IMR-90 (cell line): ENCODE results near the gene MRPL17. TPM values are rescaled to one million over a fixed set of nuclear protein-coding genes. Genes with fewer than 3 reads are reported as not detected.

Experiments
- ATAC-seq: fragments of 200-7000 bp; cut with Tn5 transposase; 2 replicates; pipeline ENCODE4 v1.9.1; 2020; ENCODE audit warnings: low read depth, mild to moderate bottlenecking, moderate library complexity
- BruUV-seq: library from RNA; stranded (reverse); fragments of 400-500 nt; replicated peaks from 2 replicates; lab custom pipeline; 2021; lab: Mats Ljungman, UMichigan
- CTCF ChIA-PET: fragments of 300-600 bp; formaldehyde crosslinking; extraction: SDS; loops from one replicate; lab custom pipeline; 2021; ENCODE audit warnings: antibody characterized with exemption; lab: Yijun Ruan, JAX
- POLR2A ChIA-PET: fragments of 300-600 bp; sonication (Branson Sonifier 250); formaldehyde crosslinking; loops from one replicate; lab custom pipeline; 2022; ENCODE audit warnings: antibody characterized with exemption; ENCODE audit not compliant: unreplicated experiment; lab: Charles Lee
- DNase-seq: peaks from one replicate; pipeline ENCODE4 v3.0.0; 2013
- H2AFZ ChIP-seq: replicated peaks from 2 replicates; pipeline ENCODE3; 2013; ENCODE audit warnings: low read length, mild to moderate bottlenecking; ENCODE audit not compliant: poor library complexity
- H2AK5ac ChIP-seq: 2 replicates; pipeline ENCODE4 v1.6.1; 2013; ENCODE audit warnings: low read depth, low read length, inconsistent platforms
- H2AK9ac ChIP-seq: replicated peaks from 2 replicates; pipeline ENCODE3; 2013; ENCODE audit warnings: mild to moderate bottlenecking, low read depth, low read length, moderate library complexity; ENCODE audit not compliant: poor library complexity
- H2BK120ac ChIP-seq: 2 replicates; pipeline ENCODE4 v1.6.1; 2013; ENCODE audit warnings: low read depth, low read length, inconsistent platforms
- H2BK15ac ChIP-seq: 3 replicates; pipeline ENCODE4 v1.6.1; 2013; ENCODE audit warnings: low read depth, low read length, inconsistent platforms
- H2BK20ac ChIP-seq: 2 replicates; pipeline ENCODE4 v1.6.1; 2013; ENCODE audit warnings: low read depth, mild to moderate bottlenecking, inconsistent platforms, low read length, moderate library complexity
- H2BK5ac ChIP-seq: 2 replicates; pipeline ENCODE4 v1.6.1; 2013; ENCODE audit warnings: mild to moderate bottlenecking, low read depth, low read length, inconsistent platforms; ENCODE audit not compliant: poor library complexity, severe bottlenecking
- H3K14ac ChIP-seq: replicated peaks from 2 replicates; pipeline ENCODE4 v1.6.1; 2013; ENCODE audit warnings: low read depth, low read length, inconsistent platforms
- H3K18ac ChIP-seq: 2 replicates; pipeline ENCODE4 v1.6.1; 2013; ENCODE audit warnings: low read depth, low read length, control low read depth
- H3K23ac ChIP-seq: 2 replicates; pipeline ENCODE4 v1.6.1; 2013; ENCODE audit warnings: low read depth, low read length, inconsistent platforms
- H3K27ac ChIP-seq: 2 replicates; pipeline ENCODE4 v1.5.1; 2013; ENCODE audit warnings: mild to moderate bottlenecking, control low read depth, low read length; ENCODE audit not compliant: insufficient read depth
- H3K27me3 ChIP-seq: 2 replicates; pipeline ENCODE4 v1.6.1; 2013; ENCODE audit warnings: low read length; ENCODE audit not compliant: control insufficient read depth, insufficient read depth
- H3K36me3 ChIP-seq: 2 replicates; pipeline ENCODE4 v1.6.1; 2013; ENCODE audit warnings: low read length, mixed read lengths; ENCODE audit not compliant: control insufficient read depth, insufficient read depth
- H3K4ac ChIP-seq: 2 replicates; pipeline ENCODE4 v1.6.1; 2013; ENCODE audit warnings: low read depth, low read length, inconsistent platforms
- H3K4me1 ChIP-seq: 2 replicates; pipeline ENCODE4 v1.6.1; 2013; ENCODE audit warnings: low read length, mixed read lengths; ENCODE audit not compliant: control insufficient read depth, insufficient read depth
- H3K4me2 ChIP-seq: 2 replicates; pipeline ENCODE4 v1.6.1; 2013; ENCODE audit warnings: low read depth, mild to moderate bottlenecking, control low read depth, low read length, moderate library complexity
- H3K4me3 ChIP-seq: 2 replicates; pipeline ENCODE4 v1.5.1; 2013; ENCODE audit warnings: low read depth, mild to moderate bottlenecking, control low read depth, low read length, moderate library complexity; ENCODE audit not compliant: insufficient read depth
- H3K56ac ChIP-seq: 2 replicates; pipeline ENCODE4 v1.6.1; 2013; ENCODE audit warnings: low read length, inconsistent platforms; ENCODE audit not compliant: insufficient read depth; ENCODE audit errors: extremely low read depth
- H3K79me1 ChIP-seq, 2 experiments: 2 replicates each; pipeline ENCODE4 v1.6.1; 2013; ENCODE audit warnings: low read length in 2 of 2, inconsistent platforms in 1 of 2, low read depth in 1 of 2
- H3K9ac ChIP-seq: 2 replicates; pipeline ENCODE4 v1.6.1; 2013; ENCODE audit warnings: low read depth, low read length, control low read depth
- H3K9me1 ChIP-seq: 2 replicates; pipeline ENCODE4 v1.6.1; 2013; ENCODE audit warnings: low read length, inconsistent platforms; ENCODE audit not compliant: insufficient read depth
- H3K9me3 ChIP-seq: 2 replicates; pipeline ENCODE4 v1.6.1; 2013; ENCODE audit warnings: low read length; ENCODE audit not compliant: control insufficient read depth, insufficient read depth
- H4K20me1 ChIP-seq: 2 replicates; pipeline ENCODE4 v1.6.1; 2013; ENCODE audit warnings: low read length, inconsistent platforms; ENCODE audit not compliant: insufficient read depth
- H4K5ac ChIP-seq: 2 replicates; pipeline ENCODE4 v1.6.1; 2013; ENCODE audit warnings: mild to moderate bottlenecking, low read depth, low read length, control low read depth
- H4K8ac ChIP-seq, 2 experiments: 2 replicates each; pipeline ENCODE4 v1.6.1; 2013; ENCODE audit warnings: low read depth in 2 of 2, low read length in 2 of 2, control low read depth in 1 of 2, inconsistent platforms in 1 of 2
- H4K91ac ChIP-seq: 2 replicates; pipeline ENCODE4 v1.6.1; 2013; ENCODE audit warnings: low read depth, low read length, inconsistent platforms; ENCODE audit not compliant: insufficient read depth
- BHLHE40 ChIP-seq: fragments of 150-350 bp; IDR thresholded peaks from 2 replicates; pipeline ENCODE4 v1.6.1; 2016; ENCODE audit warnings: mild to moderate bottlenecking, low read depth, low read length
- CEBPB ChIP-seq: IDR thresholded peaks from 2 replicates; pipeline ENCODE4 v1.6.1; 2012; ENCODE audit warnings: low read depth, low read length, improper control_type of control experiment
- CHD1 ChIP-seq: IDR thresholded peaks from 2 replicates; pipeline ENCODE4 v1.6.1; 2012; ENCODE audit warnings: low read depth, low read length, improper control_type of control experiment
- CTCF ChIP-seq: conservative IDR thresholded peaks from 2 replicates; pipeline ENCODE4 v1.5.1; 2012; ENCODE audit warnings: mild to moderate bottlenecking, low read depth, low read length, improper control_type of control experiment
- ELK1 ChIP-seq: fragments of 150-350 bp; IDR thresholded peaks from 2 replicates; pipeline ENCODE4 v1.6.1; 2016; ENCODE audit warnings: low read depth, mild to moderate bottlenecking, low read length, moderate library complexity, borderline replicate concordance
- FOS ChIP-seq: fragments of 150-350 bp; IDR thresholded peaks from 2 replicates; pipeline ENCODE4 v1.6.1; 2016; ENCODE audit warnings: low read depth, low read length
- MAFK ChIP-seq: IDR thresholded peaks from 2 replicates; pipeline ENCODE4 v1.6.1; 2012; ENCODE audit warnings: low read depth, low read length, improper control_type of control experiment
- MAZ ChIP-seq: IDR thresholded peaks from 2 replicates; pipeline ENCODE4 v1.6.1; 2012; ENCODE audit warnings: low read depth, mild to moderate bottlenecking, low read length, improper control_type of control experiment, moderate library complexity, borderline replicate concordance
- MXI1 ChIP-seq: IDR thresholded peaks from 2 replicates; pipeline ENCODE4 v1.6.1; 2012; ENCODE audit warnings: low read depth, mild to moderate bottlenecking, low read length, moderate library complexity, borderline replicate concordance
- NFE2L2 ChIP-seq: fragments of 150-350 bp; IDR thresholded peaks from 2 replicates; pipeline ENCODE4 v1.6.1; 2016; ENCODE audit warnings: low read depth, mild to moderate bottlenecking, low read length
- POLR2A ChIP-seq: IDR thresholded peaks from 2 replicates; pipeline ENCODE4 v1.6.1; 2012; ENCODE audit warnings: mild to moderate bottlenecking, low read depth, low read length
- RAD21 ChIP-seq: IDR thresholded peaks from 2 replicates; pipeline ENCODE4 v1.6.1; 2012; ENCODE audit warnings: low read length, improper control_type of control experiment
- RFX5 ChIP-seq: IDR thresholded peaks from 2 replicates; pipeline ENCODE4 v1.8.0; 2012; ENCODE audit warnings: low read depth, mild to moderate bottlenecking, low read length, moderate library complexity
- SMC3 ChIP-seq: fragments of 150-350 bp; IDR thresholded peaks from 2 replicates; pipeline ENCODE4 v1.6.1; 2016; ENCODE audit warnings: low read depth, mild to moderate bottlenecking, antibody characterized with exemption, low read length, moderate library complexity
- USF2 ChIP-seq: fragments of 150-350 bp; IDR thresholded peaks from 2 replicates; pipeline ENCODE4 v1.6.1; 2017; ENCODE audit warnings: mild to moderate bottlenecking, antibody characterized with exemption, low read length, low read depth
- WGBS, 2 experiments: methylation state at CpG; one replicate each; pipeline versions ENCODE4 v1.1.5 to v1.1.7; 2013; ENCODE audit warnings: missing lambda C conversion rate in 2 of 2; ENCODE audit not compliant: insufficient read length in 1 of 2; ENCODE audit errors: extremely low coverage in 2 of 2; 5-methylcytosine and 5-hydroxymethylcytosine counted together
- dilution Hi-C: fragments of 300-500 bp; cut with HindIII; formaldehyde crosslinking; loops from one replicate; pipeline ENCODE4 v1.14.3; 2018; ENCODE audit warnings: low sequenced_read_pairs; ENCODE audit not compliant: unreplicated experiment
- in situ Hi-C: fragments of 300-500 bp; cut with MboI; formaldehyde crosslinking; loops from 3 replicates; pipeline ENCODE4 v1.14.3; 2019; ENCODE audit warnings: low sequenced_read_pairs, inconsistent platforms, mixed read lengths
- intact Hi-C: fragments of 100-400 bp; cut with micrococcal nuclease; formaldehyde crosslinking; loops from 2 replicates; pipeline ENCODE4 v1.10.0; 2022
- polyA plus RNA-seq, 3 experiments: library from polyadenylated mRNA; depleted of rRNA; stranded (reverse); fragments of >200 nt; gene quantifications; 2 replicates each; pipeline ENCODE4 v1.2.3, GENCODE V29; 2012; ENCODE audit warnings: low replicate concordance in 1 of 3
- total RNA-seq: library from RNA; depleted of rRNA; stranded (reverse); fragments of >200 nt; gene quantifications from 2 replicates; pipeline ENCODE4 v1.2.3, GENCODE V29; 2012

Gene MRPL17
- total and polyA plus RNA-seq, 2 of the 4 experiments (the other 2 are of a cell fraction), result 70.3 to 85.2 TPM

- intact Hi-C loops, result no loop called here
- no peak for DNase-seq
- Histone ChIP-seq H3K9me1 (peaks cover 7% of the 10 kb centered on the region), H3K23ac (no peak overlapping the region), H2BK5ac (no peak overlapping the region), H4K8ac (no peak overlapping the region), H3K56ac (no peak overlapping the region), H2BK120ac (no peak overlapping the region), H3K4ac (no peak overlapping the region), H3K27ac (no peak overlapping the region), H2AK9ac (no peak overlapping the region), H3K4me3 (no peak overlapping the region), H3K18ac (no peak overlapping the region), H4K5ac (no peak overlapping the region), H2AFZ (no peak overlapping the region), H2BK15ac (no peak overlapping the region), H2AK5ac (no peak overlapping the region), H3K14ac (no peak overlapping the region), H3K9ac (no peak overlapping the region), H3K9me3 (no peaks in the 10 kb centered on the region), H3K36me3 (peaks cover 25% of the 10 kb centered on the region), H4K91ac (no peak overlapping the region), H3K4me2 (no peak overlapping the region), H4K20me1 (peaks cover 5% of the 10 kb centered on the region; the same call in 1 of the 2 replicates), H3K79me1 (peaks cover 5 to 19% of the 10 kb centered on the region in 2 experiments; a peak in 3 of 4 replicates), H2BK20ac (no peak overlapping the region), H3K27me3 (no peaks in the 10 kb centered on the region), H3K4me1 (peaks cover 5% of the 10 kb centered on the region; the same call in 1 of the 2 replicates)
- no TSS peak for BruUV-seq
- ChIA-PET POLR2A (no interaction called here), CTCF (no interaction called here)
- TF ChIP-seq NFE2L2 (no peak), POLR2A (no peak), SMC3 (no peak), MXI1 (no peak), RAD21 (no peak), MAZ (no peak), CTCF (no peak), RFX5 (no peak), MAFK (no peak), CHD1 (no peak), BHLHE40 (no peak), FOS (no peak), USF2 (no peak), CEBPB (no peak), ELK1 (no peak)
- dilution Hi-C loops, result no loop called here
- no peak for ATAC-seq
- in situ Hi-C loops, result no loop called here
- 97% methylated on average over 10 of the region's 26 CpGs; no CpG with 5 or more reads in 1 of the 2 experiments for WGBS, 2 experiments
Measured at GRCh38 chr11:6640985-6641701, 42.0 kb downstream of the MRPL17 start.
